Putamen (tissue), 1 donor: Measurements from ENCODE around the gene SVOP.
A peak's percentile ranks its signal among the peaks of the same experiment; 100 is the strongest.

ENCODE experiments used
- DNase-seq: peaks from one replicate; pipeline ENCODE4 v3.0.0-alpha.2; 2016; ENCODE audit warnings: low spot score

The SVOP gene

DNA sequence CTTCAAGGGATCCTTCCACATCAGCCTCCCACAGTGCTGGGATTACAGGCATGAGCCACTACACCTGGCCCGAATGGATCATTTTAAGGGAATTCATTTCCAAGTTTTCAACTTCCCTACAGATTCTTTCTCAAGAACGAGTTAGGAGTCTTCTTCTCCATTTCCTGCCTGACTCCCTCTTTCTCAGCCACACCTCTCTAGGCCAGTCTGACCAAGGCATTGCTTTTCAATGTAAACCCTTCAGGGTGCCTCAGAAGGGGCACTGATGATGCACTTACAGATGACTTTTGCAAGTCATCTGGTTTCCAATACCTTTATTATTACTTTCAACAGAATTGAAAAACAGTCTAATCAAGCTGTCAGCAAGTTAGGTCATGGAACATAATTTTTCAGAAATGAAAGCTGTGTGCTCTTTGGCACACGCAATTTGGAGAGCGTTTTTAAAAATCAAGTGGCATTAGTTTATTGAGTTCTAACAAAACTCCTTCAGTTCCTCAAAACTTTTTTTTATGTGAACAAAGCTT, 47.2 kb downstream of the SVOP start:
- DNase-seq = no peak

- DNase-seq = no peak
Measured at GRCh38 chr12:108972358-108972757, 48.5 kb downstream of the SVOP start.

DNA sequence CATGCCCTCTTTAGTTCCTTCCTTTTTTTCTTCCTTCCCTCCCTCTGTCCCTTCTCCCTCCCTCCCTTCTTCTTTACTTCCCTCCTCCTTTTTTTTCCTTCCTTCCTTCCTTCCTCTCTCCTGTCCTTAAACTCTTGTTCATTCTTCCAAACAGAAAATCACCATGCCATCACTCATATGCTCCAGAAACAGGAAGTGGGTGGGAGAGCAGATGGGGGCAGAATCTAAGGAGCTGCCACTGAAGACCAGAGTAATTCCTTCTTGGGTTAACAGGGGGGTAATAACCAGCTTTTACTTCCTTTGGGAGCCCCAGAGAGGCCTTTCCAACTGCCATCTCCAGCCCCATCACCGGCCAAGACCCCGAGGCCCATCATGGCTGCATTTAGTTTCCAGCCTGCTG, 51.2 kb downstream of the SVOP start:
- DNase-seq = no peak

DNA sequence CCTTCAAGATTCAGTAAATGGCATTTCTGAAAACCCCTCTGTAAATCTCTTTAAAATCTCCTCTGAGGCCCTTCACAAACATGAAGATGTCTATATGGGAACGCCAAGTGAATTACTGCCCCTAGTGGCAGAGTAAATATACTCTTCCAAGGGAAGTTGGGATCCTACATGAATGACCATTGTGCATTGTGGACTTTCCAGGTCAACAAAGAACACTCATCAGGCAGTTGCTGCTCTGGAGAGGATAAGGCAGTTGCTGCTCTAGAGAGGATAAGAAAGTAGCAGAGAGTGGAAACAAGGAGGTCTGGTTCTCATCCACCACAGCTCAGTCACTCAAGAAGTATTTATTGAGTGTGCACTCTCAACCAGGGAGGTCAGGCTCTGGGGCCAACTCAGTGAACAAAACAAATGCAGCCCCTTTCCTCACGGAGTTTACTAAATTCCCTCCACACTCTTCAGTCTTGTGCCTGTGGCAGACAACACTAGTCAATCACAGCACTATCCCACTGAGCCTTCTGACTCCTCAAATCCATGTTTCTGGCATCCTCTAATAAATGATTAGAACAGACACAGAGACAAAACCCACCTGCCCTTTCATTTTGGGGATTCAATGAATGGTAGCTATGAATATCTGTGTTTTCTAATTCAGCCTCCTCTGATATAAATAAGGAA, 52.9 kb downstream of the SVOP start:
- DNase-seq = no peak

GRCh38 chr12:108966378-108967151, 54.3 kb downstream of the SVOP start:
- DNase-seq = no peak

DNA sequence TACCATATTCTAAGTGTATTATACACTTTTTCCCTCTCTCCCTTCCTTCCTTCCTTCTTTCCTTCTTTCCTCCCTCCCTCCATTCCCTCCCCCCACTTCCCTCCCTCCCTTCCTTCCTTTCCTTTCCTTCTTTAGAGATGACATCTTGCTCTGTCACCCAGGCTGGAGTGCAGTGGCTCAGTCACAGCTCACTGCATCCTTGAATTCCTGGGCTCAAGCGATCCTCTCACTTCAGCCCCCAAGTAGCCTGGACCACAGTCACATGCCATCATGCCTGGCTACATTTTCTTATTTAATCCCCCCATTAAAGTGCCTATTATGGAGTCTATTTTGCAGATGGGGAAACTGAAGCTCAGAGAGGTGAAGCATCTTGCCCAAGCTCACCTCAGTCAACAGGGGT, 55.0 kb downstream of the SVOP start:
- DNase-seq = no peak

DNA sequence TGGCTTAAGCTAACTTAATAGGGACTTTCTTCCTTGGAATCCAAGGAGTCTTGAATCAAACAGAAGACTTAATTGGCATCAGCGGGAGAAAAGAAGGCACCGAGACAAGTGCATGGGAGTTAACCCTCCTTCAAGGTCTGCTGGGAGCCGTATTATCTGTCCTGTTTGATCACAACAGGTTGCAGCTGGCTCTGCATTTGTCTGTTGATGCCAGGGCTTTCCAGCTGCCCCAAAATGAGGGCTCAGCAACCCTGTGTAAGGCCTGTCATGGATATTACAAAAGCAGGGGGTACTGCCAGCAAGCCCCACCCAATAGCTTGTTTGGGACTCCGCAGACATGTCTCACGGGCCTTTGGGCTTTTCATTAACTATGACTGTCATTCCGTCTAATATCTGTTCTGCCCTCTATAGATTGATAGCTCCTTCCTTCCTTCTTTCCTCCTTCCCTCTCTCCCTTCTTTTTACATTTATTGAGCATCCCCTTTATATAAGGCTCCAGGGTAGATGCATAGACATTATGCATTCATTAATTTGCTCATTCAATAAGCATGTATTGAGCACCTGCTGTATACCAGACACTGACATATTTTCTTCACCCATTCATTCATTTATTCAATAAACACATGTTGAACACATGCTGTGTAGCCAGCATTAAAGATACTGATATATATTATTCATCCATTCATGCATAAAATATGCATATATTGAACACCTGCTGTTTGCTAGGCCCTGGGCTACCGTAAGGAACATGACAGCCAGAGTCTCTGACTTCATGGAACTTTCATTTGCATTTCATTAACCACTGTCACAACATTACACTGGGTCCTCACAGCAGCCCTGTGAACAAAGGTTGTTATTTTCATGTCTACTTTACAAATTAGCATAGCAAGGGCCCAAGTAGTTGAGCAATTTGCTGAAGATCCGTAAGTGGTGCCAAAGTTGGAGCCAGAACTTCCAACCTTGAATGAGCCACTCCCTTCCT, 56.2 kb downstream of the SVOP start:
- DNase-seq = no peak

DNA sequence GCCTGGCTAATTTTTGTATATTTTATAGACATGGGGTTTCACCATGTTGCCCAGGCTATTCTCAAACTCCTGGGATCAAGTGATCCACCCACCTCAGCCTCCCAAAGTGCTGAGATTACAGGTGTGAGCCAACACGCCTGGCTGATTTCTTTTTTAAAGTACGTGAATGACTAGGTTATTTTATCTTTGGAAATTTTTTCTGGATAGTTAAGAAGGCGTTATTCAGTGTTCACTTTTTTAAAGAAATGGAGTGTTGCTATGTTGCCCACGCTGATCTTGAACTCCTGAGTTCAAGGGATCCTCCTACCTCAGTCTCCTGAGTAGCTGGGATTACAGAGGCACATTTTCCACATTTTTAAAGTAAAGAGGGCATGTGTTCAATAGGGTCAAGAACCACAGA, 58.6 kb downstream of the SVOP start:
- DNase-seq = peak; percentile 60

DNA sequence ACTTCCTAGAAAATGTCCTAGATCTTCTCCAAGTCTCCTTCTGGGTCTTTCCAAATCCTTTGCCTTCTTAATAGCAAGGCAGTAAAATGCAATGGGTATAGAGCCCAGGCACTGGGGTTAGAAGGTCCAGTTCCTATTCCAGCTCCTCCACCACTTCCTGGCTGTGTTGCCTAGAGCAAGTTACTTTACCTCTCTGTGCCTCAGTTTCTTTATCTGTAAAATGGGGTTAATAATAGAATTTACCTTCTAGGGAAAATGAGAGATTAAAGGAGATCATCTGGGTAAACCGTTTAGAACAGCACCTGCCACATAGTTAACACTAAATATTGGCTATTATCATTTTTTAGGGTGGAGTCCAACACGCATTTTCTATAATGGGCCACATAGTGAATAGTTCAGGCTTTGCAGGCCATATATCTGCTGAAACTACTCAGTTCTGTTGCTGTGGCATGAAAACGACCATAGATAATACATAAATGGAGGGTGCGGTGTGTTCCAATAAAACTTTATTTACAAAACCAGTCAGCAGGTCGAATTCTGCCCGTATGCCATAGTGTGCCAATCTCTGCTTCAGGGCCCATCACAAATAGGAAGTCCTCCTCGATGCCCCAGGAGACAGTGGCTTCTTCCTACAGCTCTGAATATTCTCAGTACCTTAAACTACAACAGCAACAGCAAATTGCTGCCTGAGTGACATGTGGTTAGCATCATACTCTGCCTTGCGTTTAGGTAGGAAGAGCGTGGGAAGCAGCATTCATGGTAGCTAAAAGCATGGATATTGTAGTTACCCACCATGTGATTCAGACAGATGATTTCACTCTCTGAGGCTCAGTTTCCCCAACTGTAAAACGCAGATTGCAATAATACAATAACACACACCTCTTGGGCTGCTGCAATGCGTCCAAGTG, 60.9 kb downstream of the SVOP start:
- DNase-seq = peak; percentile 46

GRCh38 chr12:108955225-108955835, 65.5 kb downstream of the SVOP start:
- no peak for DNase-seq

GRCh38 chr12:108950991-108951739, 69.7 kb downstream of the SVOP start:
- DNase-seq = peak; percentile 69

DNA sequence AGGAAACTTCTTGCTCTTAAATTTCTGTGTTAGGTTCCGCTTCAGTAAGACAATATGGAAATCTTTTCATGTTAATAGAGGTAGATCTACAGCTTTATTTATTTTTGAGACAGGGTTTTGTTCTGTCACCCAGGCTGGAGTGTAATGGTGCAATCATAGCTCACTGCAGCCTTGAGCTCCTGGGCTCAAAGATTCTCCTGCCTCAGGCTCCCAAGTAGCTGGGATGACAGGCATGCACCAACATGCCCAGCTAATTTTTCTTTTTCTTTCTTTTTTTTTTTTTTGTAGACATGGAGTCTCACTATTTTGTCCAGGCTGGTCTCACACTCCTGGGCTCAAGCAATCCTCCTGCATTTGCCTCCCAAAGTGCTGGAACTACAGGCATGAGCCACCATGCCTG, 70.9 kb downstream of the SVOP start:
- DNase-seq = no peak

DNA sequence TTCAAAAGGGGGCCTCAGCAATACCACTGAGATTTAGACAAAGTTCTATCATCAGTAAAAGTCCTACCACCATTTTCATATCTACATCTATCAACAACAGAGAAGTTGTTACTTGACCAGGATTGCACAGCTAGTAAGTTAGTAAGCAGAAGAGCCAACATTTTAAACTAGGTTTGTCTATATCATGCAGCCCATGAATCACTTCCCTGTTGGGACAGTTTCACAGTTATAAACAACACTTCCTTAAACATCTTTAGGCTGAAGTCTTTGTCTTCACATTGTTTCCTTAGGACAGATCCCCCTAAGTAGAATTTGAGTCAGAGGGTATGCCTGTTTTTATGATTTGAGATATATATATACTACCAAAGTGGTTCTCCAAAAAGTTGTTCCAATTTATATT, 72.5 kb downstream of the SVOP start:
- no peak for DNase-seq

GRCh38 chr12:108947097-108947496, 73.8 kb downstream of the SVOP start:
- DNase-seq = no peak

DNA sequence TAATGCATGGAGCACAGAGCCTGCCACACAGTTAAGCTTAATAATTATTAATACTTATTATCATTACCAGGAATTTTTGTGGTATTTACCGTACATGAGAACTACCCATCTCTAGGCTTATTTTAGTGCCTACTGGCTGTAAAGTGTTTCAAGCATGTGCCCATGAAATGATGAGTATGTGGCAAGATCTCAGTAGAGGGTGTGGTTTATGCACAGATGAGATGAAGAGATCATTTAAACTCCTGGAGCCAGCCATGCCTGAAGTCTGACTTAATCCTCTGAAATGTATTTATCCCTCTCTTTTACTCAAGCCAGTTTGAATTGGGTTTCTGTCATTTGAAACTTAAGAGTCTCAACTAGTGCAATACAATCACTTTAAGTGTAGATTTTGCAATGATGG, 80.7 kb downstream of the SVOP start:
- no peak for DNase-seq

DNA sequence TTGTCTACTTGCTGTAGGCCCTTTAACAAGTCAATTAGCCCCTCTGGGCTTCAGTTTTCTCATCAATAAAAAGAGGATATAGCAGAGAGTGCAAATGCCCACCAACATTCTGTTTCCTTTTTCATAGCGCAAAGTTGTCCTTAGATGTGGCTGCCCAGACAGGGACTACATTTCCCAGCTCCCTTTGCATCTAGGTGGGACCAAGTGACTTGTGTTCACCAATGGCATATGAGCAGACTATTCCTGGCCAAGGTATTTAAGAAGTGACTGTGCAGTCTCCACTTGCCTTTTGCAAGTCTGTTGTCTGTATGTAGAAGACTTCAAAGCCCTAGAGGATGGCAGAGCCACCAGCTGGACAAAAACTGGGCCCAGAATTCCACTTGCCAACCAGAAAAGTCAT, 81.3 kb downstream of the SVOP start:
- no peak for DNase-seq

GRCh38 chr12:108938247-108938924, 82.5 kb downstream of the SVOP start:
- no peak for DNase-seq

DNA sequence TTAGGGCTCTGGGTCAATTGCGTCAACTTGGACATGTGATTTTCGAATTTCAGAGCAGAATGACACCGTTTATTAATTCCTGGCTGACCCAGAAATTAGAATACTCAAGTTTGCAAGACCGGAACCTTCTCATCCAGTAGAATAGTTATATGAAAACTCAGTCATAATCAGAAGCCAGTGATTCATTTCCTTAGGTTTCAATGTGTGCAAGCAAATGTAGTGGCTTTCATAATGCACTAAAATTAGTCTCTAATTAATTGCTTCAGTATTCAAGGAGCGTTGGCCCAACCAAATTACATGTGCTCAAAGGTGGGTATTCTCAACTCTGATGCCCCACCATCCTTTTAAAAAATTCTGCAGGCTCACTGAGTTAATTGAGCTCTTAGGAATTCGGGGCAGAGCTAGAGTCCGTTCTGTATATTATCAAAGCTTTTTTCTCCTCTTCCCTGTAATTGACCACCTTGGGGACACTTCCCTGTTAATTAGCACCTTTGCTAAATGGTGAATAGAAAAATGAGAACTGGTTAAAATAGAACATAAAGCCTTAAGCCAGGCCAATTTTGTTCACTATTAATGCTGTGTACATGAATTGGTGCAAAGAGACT, 85.6 kb downstream of the SVOP start:
- DNase-seq = no peak

- no peak for DNase-seq
Measured at GRCh38 chr12:108933949-108934348, 86.9 kb downstream of the SVOP start.
